ENCODE data around the gene AOC3. TPM values are rescaled to one million over a fixed set of nuclear protein-coding genes. Genes with fewer than 3 reads are reported as not detected.

The AOC3 gene
- total and polyA plus RNA-seq, 2 of the 4 experiments (the other 2 are of a cell fraction) = 0.17 TPM; not detected in 1

GRCh38 chr17:42843358-42843934 lies 7.6 kb upstream of the AOC3 start:
- H3K27ac ChIP-seq (ENCODE audit: insufficient read depth, low read length) = no peak overlapping the region
- no peaks in the 10 kb centered on the region for H3K4me1 ChIP-seq (ENCODE audit: control insufficient read depth, insufficient read depth, low read length)
- no peaks in the 10 kb centered on the region for H3K27me3 ChIP-seq (ENCODE audit: control insufficient read depth, insufficient read depth, low read length)
- POLR2A ChIA-PET (ENCODE audit: unreplicated experiment) = no interaction called here
- no peak overlapping the region for H3K23ac ChIP-seq (ENCODE audit: low read depth, low read length)
- peaks cover 3% of the 10 kb centered on the region; the same call in 1 of the 2 replicates for H3K9me1 ChIP-seq (ENCODE audit: insufficient read depth, low read length)
- no peak overlapping the region for H3K18ac ChIP-seq (ENCODE audit: low read depth, low read length)
- BruUV-seq (replicated peaks) = no TSS peak
- TF ChIP-seq RCOR1 (IDR thresholded peaks at IDR 0.05; ENCODE audit: insufficient replicate concordance, low read length) (no peak), RFX5 (IDR thresholded peaks at IDR 0.05; ENCODE audit: low read depth, low read length) (no peak), FOS (IDR thresholded peaks at IDR 0.05; ENCODE audit: low read depth, low read length) (no peak), ELK1 (IDR thresholded peaks at IDR 0.05; ENCODE audit: borderline replicate concordance, low read depth, low read length) (no peak), CEBPB (IDR thresholded peaks at IDR 0.05; ENCODE audit: low read depth, low read length) (no peak), NFE2L2 (IDR thresholded peaks at IDR 0.05; ENCODE audit: low read depth, low read length) (no peak), MAFK (IDR thresholded peaks at IDR 0.05; ENCODE audit: low read depth, low read length) (no peak), POLR2A (IDR thresholded peaks at IDR 0.05; ENCODE audit: low read depth, low read length) (peak; percentile 53; the same call in 1 of the 2 replicates), SMC3 (IDR thresholded peaks at IDR 0.05; ENCODE audit: low read depth, low read length) (peak; percentile 96), CTCF (conservative IDR thresholded peaks at IDR 0.05; ENCODE audit: low read depth, low read length) (peak; percentile 98), RAD21 (IDR thresholded peaks at IDR 0.05; ENCODE audit: low read length) (peak; percentile 97), MXI1 (IDR thresholded peaks at IDR 0.05; ENCODE audit: borderline replicate concordance, low read depth, low read length) (no peak), CHD1 (IDR thresholded peaks at IDR 0.05; ENCODE audit: low read depth, low read length) (no peak)
- H3K4me2 ChIP-seq (ENCODE audit: low read depth, low read length) = no peak overlapping the region
- H2BK15ac ChIP-seq (ENCODE audit: low read depth, low read length) = no peak overlapping the region
- H4K5ac ChIP-seq (ENCODE audit: low read depth, low read length) = no peak overlapping the region
- DNase-seq (peak; percentile 74), ATAC-seq (ENCODE audit: low read depth) (peak; percentile 85)
- H4K8ac ChIP-seq (ENCODE audit: low read depth in 2 of 2, low read length in 2 of 2) = no peak overlapping the region
- intact Hi-C loops (cut with micrococcal nuclease) (loop anchor here (1.0 to 5.0 kb wide), 4 partner anchors 86 to 279 kb away; partner anchors contain the start of gene RPL27), dilution Hi-C loops (cut with HindIII; ENCODE audit: low sequenced_read_pairs, unreplicated experiment) (no loop called here), in situ Hi-C loops (cut with MboI; ENCODE audit: low sequenced_read_pairs) (loop anchor here (5.0 kb wide), 1 partner anchor 94 kb away; no protein-coding TSS in a partner anchor)
- peaks cover 11 to 19% of the 10 kb centered on the region in 2 experiments for H3K79me1 ChIP-seq (ENCODE audit: low read depth in 1 of 2, low read length in 2 of 2)
- H2BK5ac ChIP-seq (ENCODE audit: low read depth, low read length, poor library complexity, severe bottlenecking) = no peak overlapping the region
- H3K36me3 ChIP-seq (ENCODE audit: control insufficient read depth, insufficient read depth, low read length) = peaks cover 49% of the 10 kb centered on the region
- no peak overlapping the region for H4K91ac ChIP-seq (ENCODE audit: insufficient read depth, low read depth, low read length)
- no peak overlapping the region for H2BK20ac ChIP-seq (ENCODE audit: low read depth, low read length)
- peaks cover 19% of the 10 kb centered on the region for H4K20me1 ChIP-seq (ENCODE audit: insufficient read depth, low read length)
- WGBS, 2 experiments (ENCODE audit: extremely low coverage in 2 of 2, insufficient read length in 1 of 2) = no CpG with 5 or more reads among the region's 6 CpGs
- H3K56ac ChIP-seq (ENCODE audit: extremely low read depth, insufficient read depth, low read length) = no peak overlapping the region
- no peak overlapping the region for H3K4me3 ChIP-seq (ENCODE audit: insufficient read depth, low read depth, low read length)
- no peak overlapping the region for H2BK120ac ChIP-seq (ENCODE audit: low read depth, low read length)
- no peak overlapping the region for H3K9ac ChIP-seq (ENCODE audit: low read depth, low read length)
- no peak overlapping the region for H2AK5ac ChIP-seq (ENCODE audit: low read depth, low read length)
- CTCF ChIA-PET = interaction anchor here (0.6 to 1.9 kb wide), 9 partner anchors 20 to 155 kb away, joined by 3 to 8 read pairs (median 4); partner anchors contain the start of genes BECN1 and RPL27
- H2AFZ ChIP-seq (replicated peaks; ENCODE audit: low read length, poor library complexity) = no peak overlapping the region
- no peak overlapping the region for H3K4ac ChIP-seq (ENCODE audit: low read depth, low read length)
- H3K9me3 ChIP-seq (ENCODE audit: control insufficient read depth, insufficient read depth, low read length) = no peaks in the 10 kb centered on the region
- H2AK9ac ChIP-seq (replicated peaks; ENCODE audit: low read depth, low read length, poor library complexity) = no peak overlapping the region
- H3K14ac ChIP-seq (replicated peaks; ENCODE audit: low read depth, low read length) = no peak overlapping the region

All from IMR-90 (cell line).